Epithelial cell of esophagus (primary cell): Measurements from ENCODE around the gene CDC42BPA.

Experiments
- DNase-seq: peaks from one replicate; pipeline ENCODE4 v3.0.0; 2010; ENCODE audit warnings: low read depth
- H3K4me3 ChIP-seq: 2 replicates; pipeline ENCODE4 v1.5.1; 2011; ENCODE audit warnings: mild to moderate bottlenecking, low read length, control low read depth
- CTCF ChIP-seq: IDR thresholded peaks from 2 replicates; pipeline ENCODE4 v1.5.1; 2011; ENCODE audit warnings: low read depth, mild to moderate bottlenecking, low read length, control low read depth, inconsistent platforms; ENCODE audit not compliant: insufficient read depth; ENCODE audit errors: missing control alignments

CDC42BPA gene

GRCh38 chr1:227333423-227333822 is 15.1 kb upstream of the CDC42BPA start:
- no peak for TF ChIP-seq CTCF
- no peak overlapping the region for H3K4me3 ChIP-seq
- DNase-seq = peak; percentile 82

- no peak for TF ChIP-seq CTCF
- no peak for DNase-seq
- no peak overlapping the region for H3K4me3 ChIP-seq
Measured at GRCh38 chr1:227330279-227331076, 12.2 kb upstream of the CDC42BPA start.

GRCh38 chr1:227328405-227329019 is 10.2 kb upstream of the CDC42BPA start:
- TF ChIP-seq CTCF = no peak
- DNase-seq = no peak
- H3K4me3 ChIP-seq = no peak overlapping the region

GRCh38 chr1:227325156-227325555 is 6.9 kb upstream of the CDC42BPA start:
- no peak overlapping the region for H3K4me3 ChIP-seq
- DNase-seq = no peak
- TF ChIP-seq CTCF = no peak

- DNase-seq = no peak
- H3K4me3 ChIP-seq = no peak overlapping the region
- no peak for TF ChIP-seq CTCF
Measured at GRCh38 chr1:227323967-227324268, 5.6 kb upstream of the CDC42BPA start.

GRCh38 chr1:227323171-227323966 is 5.1 kb upstream of the CDC42BPA start:
- DNase-seq = peak; percentile 46
- TF ChIP-seq CTCF = no peak
- no peak overlapping the region for H3K4me3 ChIP-seq
